Brain microvascular endothelial cell (primary cell): ENCODE results near the gene DCAKD.

Experiments used
- DNase-seq: peaks from one replicate; pipeline ENCODE4 v3.0.0-alpha.2; 2020
- H3K27ac ChIP-seq: fragments of 250-450 bp; sonication (Bioruptor Pico); 2 replicates; pipeline ENCODE4 v1.5.1; 2020; ENCODE audit warnings: mild to moderate bottlenecking, moderate library complexity
- H3K27me3 ChIP-seq: fragments of 250-450 bp; sonication (Bioruptor Pico); replicated peaks from 2 replicates; pipeline ENCODE4 v1.5.1; 2020; ENCODE audit warnings: mild to moderate bottlenecking
- H3K36me3 ChIP-seq: fragments of 250-450 bp; sonication (Bioruptor Pico); replicated peaks from 2 replicates; pipeline ENCODE4 v1.5.1; 2020; ENCODE audit warnings: mild to moderate bottlenecking
- H3K4me3 ChIP-seq: 2 replicates; pipeline ENCODE4 v1.5.1; 2011; ENCODE audit warnings: low read depth, mild to moderate bottlenecking, control low read depth, low read length, moderate library complexity
- CTCF ChIP-seq: IDR thresholded peaks from 2 replicates; pipeline ENCODE4 v1.5.1; 2011; ENCODE audit warnings: low read depth, mild to moderate bottlenecking, moderate library complexity, low read length, control low read depth, inconsistent platforms; ENCODE audit errors: missing control alignments
- in situ Hi-C: cut with HindIII; loops from 2 replicates; pipeline ENCODE4 v1.10.0; 2017; ENCODE audit warnings: low sequenced_read_pairs, low pct_ligation_motif_present

DCAKD gene

DNA sequence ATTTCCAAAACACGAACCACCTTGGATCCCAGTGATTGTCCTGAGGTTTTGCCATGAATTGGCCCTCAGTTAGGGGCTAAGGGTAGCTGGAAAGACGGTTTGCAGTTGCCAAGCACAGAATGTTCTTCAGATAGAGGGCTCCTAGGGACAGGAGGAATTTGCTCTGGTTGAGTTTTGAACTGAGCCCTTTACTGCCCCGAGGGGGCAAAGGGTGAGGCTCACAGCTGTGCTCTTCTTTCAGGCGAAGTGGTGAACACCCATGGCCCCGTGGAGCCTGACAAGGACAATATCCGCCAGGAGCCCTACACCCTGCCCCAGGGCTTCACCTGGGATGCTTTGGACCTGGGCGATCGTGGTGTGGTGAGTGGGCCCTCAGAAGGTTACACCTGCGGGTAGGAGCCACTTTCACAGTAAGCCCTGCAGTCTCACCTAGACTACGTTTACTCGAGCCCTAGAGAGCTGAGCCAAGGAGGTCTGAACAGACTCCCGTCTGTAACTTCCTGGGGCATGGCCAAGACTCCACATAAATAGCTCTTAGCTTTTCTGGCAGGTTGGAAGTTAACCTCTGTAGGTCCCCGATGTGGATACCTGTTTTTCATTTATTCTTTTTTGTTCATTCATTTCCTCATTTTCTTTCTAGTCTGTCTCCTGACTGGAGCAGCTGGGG, 42.1 kb upstream of the DCAKD start:
- Histone ChIP-seq H3K36me3 (peaks cover 75% of the 10 kb centered on the region), H3K27ac (peak overlapping the region; percentile 71), H3K4me3 (no peak overlapping the region), H3K27me3 (no peaks in the 10 kb centered on the region)
- TF ChIP-seq CTCF = no peak
- in situ Hi-C loops = no loop called here
- no peak for DNase-seq

- no peak overlapping the region for H3K4me3 ChIP-seq
- DNase-seq = peak; percentile 97
- in situ Hi-C loops = no loop called here
- H3K27ac ChIP-seq = peak overlapping the region; percentile 71
- H3K27me3 ChIP-seq = no peaks in the 10 kb centered on the region
- peaks cover 74% of the 10 kb centered on the region for H3K36me3 ChIP-seq
- TF ChIP-seq CTCF = no peak
These were observed 41.5 kb upstream of the DCAKD start for GRCh38 chr17:45092911-45093430.

DNA sequence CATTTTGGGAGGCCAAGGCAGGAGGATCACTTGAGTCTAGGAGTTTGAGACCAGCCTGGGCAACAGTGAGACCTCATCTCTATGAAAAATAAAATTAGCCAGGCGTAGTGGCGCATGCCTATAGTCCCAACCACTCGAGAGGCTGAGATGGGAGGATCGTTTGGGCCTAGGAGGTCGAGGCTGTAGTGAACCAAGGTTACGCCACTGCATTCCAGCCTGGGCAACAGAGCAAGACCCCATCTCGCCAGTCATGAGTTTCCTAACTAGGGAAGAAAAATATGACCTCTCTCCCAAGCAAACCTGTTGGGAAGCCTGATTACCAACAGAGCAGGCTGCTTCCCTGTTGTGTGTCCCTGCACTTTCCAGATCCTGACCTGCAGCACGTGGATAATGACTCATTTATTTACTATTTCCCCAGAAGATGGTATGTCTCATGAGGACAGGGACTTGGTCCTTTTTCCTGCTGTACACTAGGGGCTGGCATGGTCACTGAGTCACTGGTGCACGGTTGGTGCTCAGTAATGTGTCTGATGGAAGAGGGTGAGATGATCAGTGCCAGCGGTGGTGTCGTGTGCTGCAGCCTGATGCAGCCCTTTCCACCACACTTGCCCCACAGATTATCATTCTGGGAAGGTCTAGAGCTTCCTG, 40.5 kb upstream of the DCAKD start:
- Histone ChIP-seq H3K27ac (no peak overlapping the region), H3K36me3 (peaks cover 66% of the 10 kb centered on the region)
- no peak for TF ChIP-seq CTCF

DNA sequence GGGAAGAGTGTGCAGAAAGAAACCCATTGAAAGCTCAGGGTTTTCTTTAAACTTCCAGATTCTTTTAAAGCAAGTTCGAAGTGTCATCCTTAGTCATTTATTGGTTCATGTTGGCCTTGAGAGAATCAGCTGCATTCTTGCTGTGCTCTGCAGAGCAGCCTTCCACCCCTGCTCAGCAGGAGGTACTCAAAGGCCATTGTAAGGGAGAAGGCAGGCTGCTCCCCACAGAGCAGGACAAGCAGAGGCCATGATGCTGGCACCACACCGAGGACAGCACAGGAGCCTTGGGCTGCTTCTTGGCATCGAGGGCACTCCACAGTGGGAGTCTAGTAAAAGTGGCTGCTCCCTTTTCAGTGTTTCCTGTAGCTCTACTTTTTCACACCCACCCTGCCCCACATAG, 39.3 kb upstream of the DCAKD start:
- TF ChIP-seq CTCF = no peak
- no peak for DNase-seq
- Histone ChIP-seq H3K4me3 (no peak overlapping the region), H3K27me3 (no peaks in the 10 kb centered on the region), H3K27ac (no peak overlapping the region), H3K36me3 (peaks cover 61% of the 10 kb centered on the region)
- in situ Hi-C loops = no loop called here

More for the DNA sequence above, 40.5 kb upstream of the DCAKD start:
- no peaks in the 10 kb centered on the region for H3K27me3 ChIP-seq
- in situ Hi-C loops = no loop called here
- no peak for DNase-seq
- H3K4me3 ChIP-seq = no peak overlapping the region

DNA sequence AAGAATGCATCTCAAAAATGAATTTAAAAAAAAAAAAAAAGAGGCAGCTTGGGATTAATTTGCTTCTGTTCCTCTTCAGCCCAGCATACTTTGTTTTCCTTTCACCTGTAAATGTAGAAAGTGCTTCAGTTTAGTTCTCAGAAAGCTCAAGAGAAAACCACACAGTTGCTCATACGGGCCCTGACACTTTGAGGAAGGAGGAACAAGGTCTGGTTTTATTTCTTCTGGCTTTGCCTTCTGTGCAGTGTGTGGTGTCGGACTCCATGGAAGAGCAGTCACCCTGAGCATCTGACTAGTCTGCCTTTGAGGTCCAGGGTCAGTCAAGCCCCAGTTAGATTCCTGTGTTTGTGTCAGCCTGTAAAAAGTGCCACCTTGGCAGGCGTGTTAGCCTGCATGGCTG, 37.3 kb upstream of the DCAKD start:
- Histone ChIP-seq H3K36me3 (peaks cover 52% of the 10 kb centered on the region), H3K27me3 (no peaks in the 10 kb centered on the region)
- in situ Hi-C loops = no loop called here

More for the DNA sequence above, 37.3 kb upstream of the DCAKD start:
- Histone ChIP-seq H3K4me3 (no peak overlapping the region), H3K27ac (no peak overlapping the region)
- DNase-seq = no peak
- TF ChIP-seq CTCF = no peak
